HG03575 (cell line): Measurements from ENCODE around the gene NRN1L.
"Not testable (repeated sequence)": the region's sequence is repeated elsewhere in the genome, so short reads cannot be mapped to it uniquely, and the experiment has no call there.

Experiments
- ATAC-seq: cut with Tn5 transposase; IDR thresholded peaks from one replicate; pipeline ENCODE4 v1.9.1; 2021; ENCODE audit not compliant: unreplicated experiment, insufficient number of reproducible peaks, low FRiP score; ENCODE audit errors: extremely low read depth

NRN1L gene

GRCh38 chr16:67884684-67885083 lies at the start of gene NRN1L:
NRN1L (plus strand) TSS chr16:67884885; CDS start chr16:67884904, 19 bp downstream.
- ATAC-seq: no peak

- not testable (repeated sequence) for ATAC-seq
These were observed 47.5 kb upstream of the NRN1L start for GRCh38 chr16:67837190-67837589.

GRCh38 chr16:67837811-67838210 lies 46.9 kb upstream of the NRN1L start:
- ATAC-seq: no peak

GRCh38 chr16:67841198-67841815 lies 43.4 kb upstream of the NRN1L start:
- no peak for ATAC-seq

GRCh38 chr16:67841816-67842508 lies 42.7 kb upstream of the NRN1L start, which contains the start of gene THAP11:
THAP11 (plus strand) TSS chr16:67842320; CDS start chr16:67842555, 235 bp downstream.
- ATAC-seq: no peak

- ATAC-seq: no peak
These were observed 42.0 kb upstream of the NRN1L start for GRCh38 chr16:67842509-67843342.

GRCh38 chr16:67843343-67843765 lies 41.3 kb upstream of the NRN1L start:
- ATAC-seq: no peak

GRCh38 chr16:67844497-67844896 lies 40.2 kb upstream of the NRN1L start:
- ATAC-seq: no peak

- no peak for ATAC-seq
These were observed 39.2 kb upstream of the NRN1L start for GRCh38 chr16:67845291-67846062.

GRCh38 chr16:67846063-67846319 lies 38.7 kb upstream of the NRN1L start:
- ATAC-seq: no peak

- ATAC-seq: peak; percentile 33
These were observed 38.2 kb upstream of the NRN1L start, which contains the start of gene NUTF2 for GRCh38 chr16:67846320-67847063. NUTF2 (plus strand) TSS chr16:67846933; CDS start chr16:67865131, 18,198 bp downstream.

- ATAC-seq: no peak
These were observed 37.4 kb upstream of the NRN1L start, which contains the start of gene CENPT for GRCh38 chr16:67847064-67847861. CENPT (minus strand) TSS chr16:67847693; CDS start chr16:67833859, 13,834 bp downstream.

- no peak for ATAC-seq
These were observed 36.6 kb upstream of the NRN1L start for GRCh38 chr16:67848118-67848517.

GRCh38 chr16:67853670-67854069 lies 31.0 kb upstream of the NRN1L start:
- no peak for ATAC-seq

GRCh38 chr16:67855789-67856188 lies 28.9 kb upstream of the NRN1L start:
- no peak for ATAC-seq

- no peak for ATAC-seq
These were observed 27.6 kb upstream of the NRN1L start for GRCh38 chr16:67856927-67857546.

- no peak for ATAC-seq
These were observed 27.0 kb upstream of the NRN1L start for GRCh38 chr16:67857547-67858233.
